SIG-M5 (cell line): ENCODE results near the gene MAT2B.

Experiments
- DNase-seq: peaks from one replicate; lab custom pipeline; 2025; lab: John Stamatoyannopoulos, UW

MAT2B gene

DNA sequence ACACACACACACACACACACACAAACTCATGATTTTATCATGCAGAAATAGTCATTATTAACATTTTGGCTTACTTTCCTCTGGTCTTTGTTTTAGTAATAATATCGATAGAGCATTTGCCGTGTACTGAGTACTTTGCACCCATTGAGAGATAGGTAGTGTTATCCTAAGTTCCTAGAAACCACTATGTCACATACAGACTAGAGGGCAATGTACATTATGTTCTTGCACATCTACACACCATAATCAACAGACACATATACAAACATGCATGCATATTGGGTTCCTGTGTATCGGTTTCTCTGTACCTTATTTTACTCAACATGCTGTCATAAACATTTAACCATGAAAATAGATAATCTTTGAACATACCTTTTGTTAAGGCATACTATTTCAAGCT lies 45.7 kb downstream of the MAT2B start:
- no peak for DNase-seq

DNA sequence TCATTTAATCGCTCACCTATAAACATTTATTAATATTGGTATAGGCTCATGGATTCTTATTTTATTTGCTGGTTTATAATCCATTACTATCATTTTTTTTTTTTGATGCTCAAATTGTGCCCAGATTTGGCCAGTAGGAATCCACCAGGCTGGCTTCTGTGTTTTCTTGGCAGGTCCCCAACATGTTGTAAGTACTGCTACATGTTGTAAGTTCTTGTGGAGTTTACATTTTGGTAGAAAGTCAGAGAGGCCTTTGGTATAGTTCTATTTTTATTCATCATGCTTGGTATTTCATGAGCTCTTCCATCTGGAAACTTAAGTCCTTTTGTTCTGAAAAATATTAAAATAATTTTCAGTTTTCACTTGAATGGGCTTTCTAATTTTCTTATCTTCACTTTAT lies 47.1 kb downstream of the MAT2B start:
- DNase-seq, result no peak

DNA sequence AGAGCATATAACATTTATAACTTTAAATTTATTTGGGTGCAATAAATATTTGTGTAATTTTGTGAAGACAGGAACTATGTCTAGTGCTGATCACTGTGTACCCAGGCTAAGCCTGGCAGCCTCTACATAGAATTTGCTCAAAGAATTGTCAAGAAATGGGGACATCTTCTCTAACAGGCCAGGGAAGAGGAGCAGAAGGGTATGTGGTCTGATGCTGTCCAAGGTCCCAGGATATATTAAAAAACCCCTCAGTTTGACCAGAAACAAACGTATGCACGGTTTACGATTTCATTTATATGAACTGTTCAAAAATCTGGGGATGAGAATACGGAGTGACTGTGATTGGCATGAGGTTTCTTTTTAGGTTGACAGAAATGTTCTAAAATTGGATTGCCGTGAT lies 55.9 kb downstream of the MAT2B start:
- no peak for DNase-seq

DNA sequence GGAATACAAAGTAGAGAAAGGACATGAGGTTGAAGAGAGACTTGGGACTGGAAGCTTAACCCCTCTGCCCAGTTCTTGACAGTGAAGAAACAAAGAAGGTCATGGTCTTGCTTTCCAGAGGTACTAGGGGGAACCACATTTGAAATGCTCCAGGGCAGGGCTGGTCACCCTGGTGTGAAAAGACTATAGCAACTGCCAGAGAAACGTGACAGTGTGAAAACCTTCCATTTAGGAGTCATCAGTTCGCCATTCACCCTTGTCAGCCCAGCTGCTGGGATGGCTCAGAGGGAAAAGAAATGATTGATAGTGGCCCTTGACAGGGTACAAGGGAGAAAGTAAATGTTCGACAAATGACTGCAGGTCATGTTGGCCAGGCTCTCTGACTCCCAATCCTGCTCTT lies 56.7 kb downstream of the MAT2B start:
- no peak for DNase-seq

DNA sequence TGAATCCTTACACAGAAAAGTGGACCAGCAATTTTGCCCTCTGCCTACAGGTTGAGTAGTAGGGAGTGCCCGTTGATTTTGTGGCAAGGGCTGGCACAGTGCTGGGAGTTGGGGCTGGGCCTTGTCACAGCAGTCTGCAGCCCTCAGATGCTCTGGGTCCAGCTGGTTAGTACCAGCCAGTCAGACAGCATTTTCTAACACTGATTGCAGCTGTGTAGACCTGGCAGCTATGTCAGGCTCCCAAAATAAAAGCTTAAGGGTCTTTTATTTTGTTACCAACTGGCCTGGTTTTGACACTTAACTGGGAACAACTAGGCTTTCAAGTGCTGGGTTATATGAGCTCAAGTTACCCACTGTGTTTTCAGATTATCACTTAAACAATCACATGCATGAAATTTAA lies 57.7 kb downstream of the MAT2B start:
- no peak for DNase-seq

DNA sequence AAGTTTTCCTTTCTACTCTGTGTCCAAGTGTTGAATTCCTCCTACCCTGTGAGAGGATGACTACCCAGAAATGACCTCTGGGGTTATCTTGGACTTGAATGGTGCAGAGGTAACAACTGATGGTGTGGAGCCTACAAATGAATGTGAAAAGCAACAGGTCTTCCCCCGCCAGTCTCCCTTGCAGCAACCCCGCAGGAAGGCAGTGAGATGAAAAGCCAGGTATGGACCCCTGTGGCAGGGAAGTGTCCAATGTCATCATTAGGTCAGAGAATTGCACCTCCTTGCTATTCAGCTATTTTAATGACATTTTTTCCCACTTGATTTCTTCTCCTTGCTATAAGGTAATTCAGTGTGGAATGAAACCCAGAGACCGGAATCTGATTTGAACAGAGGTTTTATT lies 58.5 kb downstream of the MAT2B start:
- no peak for DNase-seq

DNA sequence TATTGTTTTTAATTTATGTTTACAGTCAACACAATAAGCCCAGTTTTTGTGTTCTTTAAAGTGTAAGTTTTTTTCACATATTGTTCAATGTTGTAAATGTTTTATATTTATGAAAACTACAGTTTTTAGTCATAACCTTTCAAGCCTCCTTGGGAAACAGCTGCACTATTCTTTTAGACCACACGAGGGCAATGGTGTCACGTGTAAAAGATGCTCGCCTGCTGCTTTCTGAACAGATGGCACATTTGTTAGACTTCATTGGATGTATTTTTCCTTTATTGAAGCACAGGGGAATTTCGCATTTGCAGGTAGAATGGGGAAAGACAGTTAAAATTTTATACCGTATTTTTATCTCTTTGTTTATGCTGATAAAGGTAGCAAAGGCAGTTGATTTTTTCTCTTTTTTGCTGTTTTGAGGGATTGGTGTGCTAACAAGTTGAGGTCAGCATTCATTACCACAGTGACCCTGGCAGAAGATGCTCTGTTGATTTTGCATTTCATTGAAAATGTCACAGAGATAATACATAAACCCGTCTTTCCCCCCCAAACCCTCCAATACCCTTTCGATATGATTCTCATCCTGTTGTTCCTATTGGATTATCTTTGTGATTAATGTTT lies 59.0 kb downstream of the MAT2B start:
- no peak for DNase-seq

DNA sequence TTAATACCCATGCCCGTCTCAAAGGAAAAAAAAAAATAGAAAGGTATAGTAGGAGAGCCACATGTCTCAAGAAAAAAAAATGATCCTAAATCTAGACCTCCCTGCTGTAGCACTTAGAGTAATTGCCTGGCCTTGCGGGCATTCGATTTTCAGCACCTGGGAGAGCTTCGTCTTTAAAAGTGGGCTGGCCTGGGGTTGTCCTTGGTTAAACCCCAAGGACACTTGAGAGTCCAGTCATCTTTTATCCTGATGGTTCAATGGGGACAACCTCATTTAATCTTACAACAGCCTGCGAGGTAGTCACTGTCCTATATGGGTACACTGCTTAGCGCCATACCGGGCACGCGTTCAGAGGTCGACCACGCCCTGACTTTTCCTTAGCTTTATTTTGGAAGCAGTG lies 60.1 kb downstream of the MAT2B start:
- DNase-seq, result no peak

DNA sequence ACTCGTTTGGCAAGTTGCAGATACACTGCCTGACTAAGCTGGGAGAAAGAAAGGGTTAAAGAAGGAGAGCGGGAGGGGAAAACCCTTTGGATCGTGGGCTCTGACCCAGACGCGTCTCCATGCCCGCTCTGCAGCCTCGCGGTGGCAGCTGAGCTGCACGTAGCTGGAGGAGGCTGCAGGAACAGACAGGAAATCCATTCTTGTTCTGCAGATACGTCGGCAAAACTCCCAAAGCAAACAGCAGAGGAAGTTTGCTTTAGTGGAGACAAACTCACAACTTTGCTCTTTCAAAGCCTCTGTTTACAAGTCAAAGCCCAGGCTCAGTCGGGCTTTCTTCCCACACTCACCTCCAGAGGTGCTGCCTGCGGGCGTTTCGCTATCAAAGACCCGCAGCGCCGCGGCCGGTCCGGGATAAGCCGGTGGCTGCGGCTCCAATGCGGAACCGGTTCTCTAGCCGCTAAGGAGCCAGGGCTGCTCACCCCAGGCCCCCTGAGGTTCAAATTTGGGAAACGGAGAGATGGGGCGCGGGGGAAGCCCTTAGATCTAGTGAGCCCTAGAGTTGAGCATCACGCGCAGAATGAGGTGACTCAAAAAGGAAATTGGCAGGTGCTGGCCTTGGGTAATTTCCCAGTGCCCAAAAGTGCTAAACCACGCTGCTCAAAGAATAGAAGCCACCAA lies 60.7 kb downstream of the MAT2B start:
- no peak for DNase-seq

DNA sequence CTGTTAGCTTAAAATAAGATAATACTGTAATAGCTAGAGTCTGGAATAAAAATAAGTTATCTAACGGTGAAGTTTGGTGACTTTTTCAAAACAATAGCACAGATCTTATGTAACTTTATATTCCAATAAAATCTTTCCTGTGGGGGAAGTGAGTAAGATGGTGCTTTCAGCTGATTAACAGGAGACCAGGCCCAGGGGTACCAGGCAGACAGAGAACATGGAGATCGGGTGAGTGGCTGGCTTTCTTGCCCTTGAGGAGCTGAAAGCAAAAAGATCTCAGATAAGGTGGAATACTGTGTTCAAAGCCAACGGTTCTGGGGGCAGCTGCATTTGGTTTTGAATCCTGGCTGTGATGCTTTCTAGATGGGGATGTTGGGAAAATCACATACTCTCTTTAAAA lies 61.3 kb downstream of the MAT2B start:
- no peak for DNase-seq

DNA sequence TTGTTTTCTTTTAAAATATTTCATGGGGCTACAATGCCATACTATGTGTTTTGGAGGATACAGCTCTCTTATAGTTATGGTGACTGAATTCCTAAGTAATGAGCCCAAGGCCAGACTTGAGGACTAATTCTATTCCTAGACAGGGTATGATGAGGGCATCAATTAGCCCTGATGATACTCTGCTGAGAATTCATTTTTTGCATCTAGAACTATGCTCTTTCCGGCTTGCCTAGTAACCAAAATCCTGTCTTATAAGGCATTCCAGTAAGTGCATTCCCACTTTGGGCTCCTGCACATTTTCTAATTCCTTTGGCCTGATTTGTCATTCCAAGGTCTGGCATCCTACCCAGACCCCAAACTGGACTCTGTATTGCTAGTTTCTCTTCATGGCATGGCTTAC lies 62.4 kb downstream of the MAT2B start:
- no peak for DNase-seq
